Bone marrow (tissue), 2 donors: ENCODE measurements around the gene ZNF148.
"Not testable (repeated sequence)": the region's sequence is repeated elsewhere in the genome, so short reads cannot be mapped to it uniquely, and the experiment has no call there.

Experiments
- DNase-seq, 2 donors: peaks; one replicate each; lab custom pipeline; 2025; lab: John Stamatoyannopoulos, UW

ZNF148 gene, protein sequence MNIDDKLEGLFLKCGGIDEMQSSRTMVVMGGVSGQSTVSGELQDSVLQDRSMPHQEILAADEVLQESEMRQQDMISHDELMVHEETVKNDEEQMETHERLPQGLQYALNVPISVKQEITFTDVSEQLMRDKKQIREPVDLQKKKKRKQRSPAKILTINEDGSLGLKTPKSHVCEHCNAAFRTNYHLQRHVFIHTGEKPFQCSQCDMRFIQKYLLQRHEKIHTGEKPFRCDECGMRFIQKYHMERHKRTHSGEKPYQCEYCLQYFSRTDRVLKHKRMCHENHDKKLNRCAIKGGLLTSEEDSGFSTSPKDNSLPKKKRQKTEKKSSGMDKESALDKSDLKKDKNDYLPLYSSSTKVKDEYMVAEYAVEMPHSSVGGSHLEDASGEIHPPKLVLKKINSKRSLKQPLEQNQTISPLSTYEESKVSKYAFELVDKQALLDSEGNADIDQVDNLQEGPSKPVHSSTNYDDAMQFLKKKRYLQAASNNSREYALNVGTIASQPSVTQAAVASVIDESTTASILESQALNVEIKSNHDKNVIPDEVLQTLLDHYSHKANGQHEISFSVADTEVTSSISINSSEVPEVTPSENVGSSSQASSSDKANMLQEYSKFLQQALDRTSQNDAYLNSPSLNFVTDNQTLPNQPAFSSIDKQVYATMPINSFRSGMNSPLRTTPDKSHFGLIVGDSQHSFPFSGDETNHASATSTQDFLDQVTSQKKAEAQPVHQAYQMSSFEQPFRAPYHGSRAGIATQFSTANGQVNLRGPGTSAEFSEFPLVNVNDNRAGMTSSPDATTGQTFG

DNA sequence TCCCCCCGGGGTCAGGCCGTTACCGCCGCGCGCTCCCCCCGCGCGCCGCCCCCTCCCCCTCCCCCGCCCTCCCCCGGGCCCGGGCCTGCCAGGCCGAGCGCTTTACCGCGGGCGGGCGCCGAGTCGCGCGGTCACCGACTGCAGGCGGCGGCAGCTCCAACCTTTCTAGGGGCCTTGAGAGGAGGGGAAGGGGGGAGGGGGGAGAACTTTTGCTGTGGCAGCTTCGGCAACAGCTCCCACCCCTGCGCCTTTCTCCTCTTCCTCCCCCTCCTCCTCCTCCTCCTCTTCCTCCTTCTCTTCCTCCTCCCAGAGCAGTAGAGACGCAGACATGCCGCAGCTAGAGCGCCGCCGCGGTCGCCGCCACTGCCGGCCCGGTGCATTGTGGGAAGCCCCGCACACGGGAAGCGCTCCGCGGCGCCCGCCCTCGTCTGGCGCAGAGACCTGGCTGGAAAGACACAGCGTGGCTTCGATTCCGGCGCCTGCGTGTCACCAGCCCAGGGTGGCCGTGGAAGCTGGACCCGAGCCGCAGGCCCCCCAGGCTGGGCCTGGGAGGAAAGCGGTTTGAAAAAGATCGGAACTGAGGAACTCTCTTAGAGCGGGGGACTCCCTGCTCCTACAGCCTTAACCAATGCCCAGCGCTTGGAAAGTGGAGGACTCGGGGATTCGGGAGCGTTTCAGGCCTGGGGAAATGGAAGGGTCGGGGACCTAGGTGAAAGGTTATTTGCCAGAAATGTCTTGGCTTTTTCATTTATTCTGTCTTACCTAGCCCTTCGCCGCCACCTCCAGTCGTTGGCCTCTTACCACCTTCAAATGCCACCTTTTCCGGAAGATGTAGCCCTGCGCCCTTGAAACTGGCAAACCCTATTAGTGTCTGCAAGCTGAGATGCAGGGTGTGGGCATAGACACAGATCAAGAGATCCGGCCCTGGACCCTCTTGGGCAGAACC is at the start of gene ZNF148:
TSS of gene ZNF148 (minus strand) at position 330 of the 946 bp plus-strand sequence. CDS start 61,685 bp downstream, outside the sequence.
- peak; percentile 73 to 81 for DNase-seq

DNA sequence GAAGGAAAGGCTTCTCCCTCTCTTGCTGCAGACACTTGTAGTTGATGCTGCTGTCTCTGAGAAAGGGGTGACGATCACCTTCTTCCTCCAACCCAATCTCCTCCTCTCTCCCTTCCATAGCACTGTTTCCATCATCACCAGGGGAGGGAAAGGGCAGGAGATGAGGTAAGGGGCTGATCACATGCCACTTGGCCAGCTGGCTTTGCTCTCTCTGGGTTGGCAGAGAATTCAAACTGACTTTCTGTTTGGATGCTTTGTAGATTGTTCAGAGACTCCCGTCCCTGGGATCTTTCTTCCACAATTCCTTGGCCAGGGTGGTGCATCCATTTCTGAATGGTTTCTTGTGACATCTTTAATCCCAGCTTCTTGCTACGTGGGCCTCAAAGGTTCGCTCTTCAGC is 43.2 kb upstream of the ZNF148 start:
- DNase-seq = no peak

DNA sequence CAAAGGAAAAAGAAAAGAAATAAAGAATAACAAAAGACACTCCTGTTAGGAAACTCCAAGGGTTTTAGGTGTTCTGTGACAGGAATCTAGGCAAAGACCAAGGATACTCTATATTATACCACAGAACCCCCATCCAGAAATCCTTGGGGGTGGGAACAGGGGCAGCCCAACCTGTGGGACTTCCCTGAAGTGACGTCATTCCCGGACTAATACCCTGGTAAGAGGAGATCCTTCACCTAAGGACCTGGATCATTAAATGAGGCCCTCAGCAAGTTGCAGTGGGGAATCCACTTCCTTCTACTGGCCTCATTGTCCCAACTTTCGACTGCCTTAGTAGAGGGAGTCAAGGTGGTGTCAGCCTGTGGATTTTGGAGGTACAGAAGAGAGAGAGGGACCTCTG is 41.1 kb upstream of the ZNF148 start:
- no peak for DNase-seq

DNA sequence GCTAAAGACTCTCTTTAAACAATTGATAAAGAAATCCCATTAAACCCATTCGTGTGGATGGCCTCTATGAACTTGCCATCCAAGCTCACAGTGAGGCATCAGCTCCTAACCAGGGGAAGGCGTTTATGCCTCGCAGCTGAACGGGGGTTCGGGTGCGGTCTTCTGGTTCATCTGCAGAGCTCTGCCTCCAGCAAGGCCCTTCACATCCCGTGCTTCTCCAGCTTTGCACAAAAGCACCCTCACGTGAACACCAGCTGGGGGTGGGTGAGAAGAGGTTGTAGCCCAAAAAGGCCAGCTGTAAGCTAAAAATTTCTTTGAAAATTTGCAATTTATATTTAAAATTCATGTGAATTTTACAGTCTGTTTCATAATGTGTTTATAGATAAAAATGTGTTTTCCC is 39.5 kb upstream of the ZNF148 start:
- DNase-seq = no peak

DNA sequence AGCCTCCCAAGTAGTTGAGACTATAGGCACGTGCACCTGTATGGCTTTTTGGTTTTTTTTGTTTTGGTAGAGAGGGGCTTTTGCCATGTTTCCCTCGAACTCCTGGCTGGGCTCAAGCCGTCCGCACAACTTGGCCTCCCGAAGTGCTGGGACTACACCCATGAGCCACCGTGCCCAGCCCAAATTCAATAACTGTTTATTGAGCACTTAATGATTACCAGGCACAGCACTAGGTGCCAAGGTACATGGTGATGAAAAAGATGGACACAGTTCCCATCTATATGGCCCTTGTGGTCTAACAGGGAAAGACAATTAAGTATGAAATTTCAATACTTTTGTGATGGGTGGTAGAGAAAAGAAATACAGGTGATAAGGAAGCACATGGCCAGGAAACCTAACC is 35.8 kb upstream of the ZNF148 start:
- no peak for DNase-seq

DNA sequence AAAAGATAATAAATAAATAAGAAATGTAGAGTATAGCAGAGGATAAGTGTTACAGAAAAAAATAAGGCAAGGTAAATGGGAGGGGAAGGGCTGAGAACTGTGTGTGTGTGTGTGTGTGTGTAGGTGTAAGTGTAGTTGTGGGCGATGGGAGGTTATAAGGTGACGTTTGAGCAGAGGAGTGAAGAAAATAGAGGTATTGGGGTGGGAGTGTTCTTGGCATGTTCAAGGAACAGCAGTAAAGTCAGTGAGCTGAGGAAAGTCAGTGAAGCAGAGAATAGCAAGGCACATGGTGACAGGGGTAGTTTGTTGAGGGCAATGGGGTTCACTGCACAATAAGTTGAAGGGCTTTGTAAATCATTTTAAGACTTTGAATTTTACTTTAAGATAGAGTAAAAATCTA is 30.9 kb upstream of the ZNF148 start:
- no peak for DNase-seq

DNA sequence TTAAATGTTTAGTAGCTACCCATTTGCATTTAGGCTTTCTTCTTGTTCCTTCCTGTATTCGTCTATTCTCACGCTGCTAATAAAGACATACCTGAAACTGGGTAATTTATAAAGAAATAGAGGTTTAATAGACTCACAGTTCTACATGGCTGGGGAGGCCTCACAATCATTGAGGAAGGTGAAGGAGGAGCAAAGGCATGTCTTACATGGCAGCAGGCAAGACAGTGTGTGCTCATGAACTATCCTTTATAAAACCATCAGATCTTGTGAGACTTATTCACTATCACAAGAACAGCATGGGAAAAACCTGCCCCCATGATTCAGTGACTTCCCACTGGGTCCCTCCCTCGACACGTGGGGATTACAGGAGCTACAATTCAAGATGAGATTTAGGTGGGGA is 30.4 kb upstream of the ZNF148 start:
- not testable (repeated sequence) for DNase-seq

DNA sequence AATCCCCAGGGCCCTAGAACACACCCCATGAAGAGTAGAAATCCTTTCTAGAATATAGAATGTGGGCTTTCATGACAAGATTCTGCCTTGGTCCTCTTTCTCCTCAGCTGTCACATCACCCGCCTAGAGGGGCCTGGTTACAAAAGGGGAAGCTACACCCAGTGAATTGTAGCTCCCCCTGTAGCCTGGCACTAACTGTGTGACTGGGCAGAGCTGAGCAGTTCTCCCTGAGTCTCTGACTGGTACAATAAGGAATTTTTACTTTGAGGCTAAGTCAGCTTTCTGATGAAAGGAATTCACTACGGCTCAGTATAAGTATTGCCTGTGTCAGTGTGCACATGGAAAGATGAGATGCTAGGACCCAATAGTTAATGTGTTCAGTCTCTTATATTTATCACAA is 28.7 kb upstream of the ZNF148 start:
- DNase-seq = peak in 1 of 2 donors; percentile 1

DNA sequence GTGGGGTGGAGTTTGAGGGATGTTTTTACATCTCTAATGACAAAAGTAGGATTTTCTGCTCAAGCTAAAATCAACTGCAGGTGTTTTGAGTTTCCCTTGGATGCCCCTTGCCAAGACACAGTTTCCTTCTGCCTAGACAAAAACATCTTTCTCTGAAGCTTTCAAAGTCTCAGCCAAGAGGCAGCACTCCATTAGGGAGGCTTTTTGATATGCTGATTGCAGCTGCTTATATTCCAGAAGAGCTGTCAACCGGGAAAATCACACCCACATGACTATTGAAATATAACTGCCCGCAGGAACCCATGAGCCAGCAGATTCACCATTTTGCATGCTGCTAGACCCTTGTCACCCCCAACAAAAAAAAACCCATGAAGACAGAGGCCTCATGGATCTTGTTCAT is 27.5 kb upstream of the ZNF148 start:
- no peak for DNase-seq

DNA sequence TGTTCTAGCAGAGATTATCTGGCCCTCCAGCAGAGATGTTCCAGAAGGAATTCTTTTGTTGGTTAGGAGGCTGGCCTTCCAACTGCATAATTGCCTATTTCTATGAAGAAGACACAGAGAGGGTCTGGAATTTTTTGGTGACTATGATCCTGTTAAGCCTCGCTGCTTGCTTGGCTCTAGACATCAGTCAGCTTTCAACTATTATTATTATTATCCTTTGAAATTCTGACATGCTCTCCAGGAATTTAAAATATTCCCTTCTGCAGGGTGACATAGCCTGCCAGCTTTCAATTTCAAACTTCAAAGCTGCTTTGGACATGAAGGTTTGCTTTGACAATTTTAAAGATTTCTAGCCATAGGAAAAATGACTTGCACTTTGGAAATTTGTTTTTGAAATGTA is 26.3 kb upstream of the ZNF148 start:
- no peak for DNase-seq

DNA sequence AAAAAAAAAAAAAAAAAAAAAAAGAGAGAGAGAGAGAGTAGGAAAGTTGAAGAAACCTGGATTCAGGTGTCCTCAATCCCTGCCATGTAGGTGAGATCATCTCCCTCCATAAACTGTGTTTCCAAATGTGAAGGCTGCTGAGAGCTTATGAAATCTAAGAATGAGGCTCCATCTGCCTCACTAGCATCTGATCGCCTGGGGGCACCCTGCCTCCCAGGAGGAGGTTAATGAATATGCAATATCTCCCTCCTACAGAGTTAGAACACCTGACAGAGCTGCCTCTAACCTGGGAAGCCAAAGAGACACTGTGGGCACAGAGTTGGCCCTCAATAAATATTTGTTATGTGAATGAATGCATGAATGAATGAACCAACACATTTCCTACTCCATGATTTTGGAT is 23.8 kb upstream of the ZNF148 start:
- DNase-seq = no peak

DNA sequence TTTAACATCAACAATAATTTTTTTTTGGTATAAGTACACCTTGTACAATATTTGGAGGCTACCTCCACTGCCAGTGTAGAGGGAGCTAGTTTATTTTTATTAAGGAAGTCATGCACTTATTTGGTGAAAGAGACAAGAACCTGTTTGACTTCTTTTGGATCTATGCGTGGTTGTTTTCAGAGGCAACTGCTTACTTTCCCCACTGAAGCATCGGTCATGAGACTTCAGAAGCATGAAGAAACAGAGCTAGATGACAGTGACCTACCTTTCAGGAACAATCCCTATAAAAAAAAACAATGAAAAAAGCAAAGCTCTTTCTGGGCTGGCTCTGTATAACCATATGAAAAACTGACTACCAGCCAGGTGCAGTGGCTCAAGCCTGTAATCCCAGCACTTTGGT is 20.0 kb upstream of the ZNF148 start:
- DNase-seq = no peak

DNA sequence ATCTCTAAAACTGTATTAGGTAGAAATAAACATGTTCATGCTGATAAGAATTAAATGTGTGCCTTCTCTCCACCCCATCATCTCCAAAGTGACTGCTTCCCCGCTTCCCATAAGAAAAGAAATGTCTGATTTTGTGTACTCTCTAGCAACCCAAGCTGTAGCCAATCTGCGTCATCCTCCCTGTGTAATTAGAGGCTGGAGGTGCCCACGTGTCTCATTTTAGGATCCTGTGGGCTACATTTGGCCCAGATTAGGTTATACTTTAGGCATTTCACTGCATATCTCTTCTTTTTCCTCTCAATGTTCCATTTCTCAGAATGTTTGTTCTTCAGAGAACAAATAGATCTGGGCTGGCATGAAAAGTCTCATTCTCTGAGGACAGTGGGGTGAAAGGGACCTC is 19.3 kb upstream of the ZNF148 start:
- no peak for DNase-seq

DNA sequence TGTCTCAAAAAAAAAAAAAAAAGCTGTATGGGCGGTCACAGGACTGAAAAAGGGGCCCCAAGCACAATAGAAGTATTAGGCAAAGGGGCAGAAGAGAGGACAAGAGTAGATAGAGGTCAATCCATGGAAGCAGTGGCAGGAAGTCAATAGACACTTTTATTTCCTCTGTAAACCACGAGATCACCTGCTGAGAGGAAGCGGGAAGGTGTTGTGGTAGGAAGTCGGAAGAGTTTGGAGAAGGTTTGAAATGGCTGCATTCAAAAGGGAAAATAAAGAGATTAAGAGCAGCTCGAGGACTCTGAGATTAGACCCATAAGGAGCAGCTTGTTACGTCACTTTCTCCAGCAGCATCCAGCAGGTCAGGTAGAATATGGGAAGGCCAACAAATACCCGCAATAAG is 14.2 kb upstream of the ZNF148 start:
- DNase-seq = no peak

DNA sequence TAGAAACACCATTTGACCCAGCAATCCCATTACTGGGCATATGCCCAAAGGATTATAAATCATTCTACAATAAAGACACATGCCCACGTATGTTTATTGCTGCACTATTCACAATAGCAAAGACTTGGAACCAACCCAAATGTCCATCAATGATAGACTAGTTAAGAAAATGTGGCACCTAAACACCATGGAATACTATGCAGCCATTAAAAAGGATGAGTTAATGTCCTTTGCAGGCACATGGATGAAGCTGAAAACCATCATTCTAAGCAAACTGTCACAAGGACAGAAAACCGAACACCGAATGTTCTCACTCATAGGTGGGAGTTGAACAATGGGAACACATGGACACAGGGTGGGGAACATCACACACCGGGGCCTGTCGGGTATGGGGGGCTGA is 13.2 kb upstream of the ZNF148 start:
- not testable (repeated sequence) for DNase-seq

DNA sequence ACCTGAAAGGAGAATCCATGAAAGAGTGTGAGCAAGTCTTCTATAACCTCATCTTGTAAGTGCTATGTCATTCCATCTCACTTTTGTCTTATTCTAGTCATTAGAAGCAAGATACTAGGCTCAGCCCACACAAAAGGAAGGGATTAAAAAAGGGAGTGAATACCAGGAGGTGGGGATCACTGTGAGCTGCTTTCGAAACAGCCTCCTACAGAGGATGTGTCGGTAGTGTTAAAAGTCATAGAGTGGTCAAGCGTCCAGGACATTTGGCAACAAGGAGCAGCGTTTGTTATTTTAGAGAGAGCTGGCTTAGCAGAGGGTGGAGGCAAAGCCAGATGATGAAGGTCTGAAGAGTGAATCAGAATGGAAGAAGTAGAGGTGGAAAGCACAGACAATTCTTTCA is 11.7 kb upstream of the ZNF148 start:
- DNase-seq = no peak

DNA sequence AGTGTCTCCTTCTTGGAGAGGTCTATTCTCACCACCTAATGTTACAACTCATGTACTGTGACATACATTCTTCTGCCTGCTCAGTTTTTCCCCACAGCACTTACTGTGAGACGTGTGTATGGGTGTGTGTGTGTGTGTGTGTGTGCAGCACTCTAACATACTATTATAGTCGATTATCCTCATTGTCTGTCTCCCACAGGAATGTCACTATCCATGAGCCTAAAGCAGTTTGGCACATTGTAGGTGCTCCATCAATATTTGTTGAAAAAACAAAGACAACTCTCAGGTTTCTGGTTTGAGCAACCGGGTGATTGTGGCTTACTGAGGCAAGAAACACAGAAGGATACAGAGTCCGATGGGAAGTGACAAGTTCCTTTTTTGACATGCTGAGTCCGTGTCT is 8.6 kb upstream of the ZNF148 start:
- DNase-seq = no peak

DNA sequence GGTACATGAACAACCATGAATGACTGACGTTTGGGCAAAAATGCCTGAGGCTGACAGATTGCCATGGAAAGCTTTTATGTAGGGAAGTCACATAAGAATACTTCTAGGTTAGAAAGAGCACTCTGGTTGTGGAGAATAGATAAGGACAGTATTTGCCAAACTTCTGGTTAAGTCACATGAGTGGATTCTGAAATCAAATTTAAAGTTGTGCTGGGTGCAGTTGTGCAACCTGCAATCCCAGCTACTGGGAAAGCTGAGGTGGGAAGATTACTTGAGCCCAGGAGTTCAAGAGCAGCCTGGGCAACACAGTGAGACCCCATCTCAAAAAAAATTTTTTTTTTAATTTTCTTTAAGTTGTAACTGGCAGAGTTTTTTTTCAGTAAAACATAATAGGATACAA is 7.2 kb upstream of the ZNF148 start:
- DNase-seq = no peak

DNA sequence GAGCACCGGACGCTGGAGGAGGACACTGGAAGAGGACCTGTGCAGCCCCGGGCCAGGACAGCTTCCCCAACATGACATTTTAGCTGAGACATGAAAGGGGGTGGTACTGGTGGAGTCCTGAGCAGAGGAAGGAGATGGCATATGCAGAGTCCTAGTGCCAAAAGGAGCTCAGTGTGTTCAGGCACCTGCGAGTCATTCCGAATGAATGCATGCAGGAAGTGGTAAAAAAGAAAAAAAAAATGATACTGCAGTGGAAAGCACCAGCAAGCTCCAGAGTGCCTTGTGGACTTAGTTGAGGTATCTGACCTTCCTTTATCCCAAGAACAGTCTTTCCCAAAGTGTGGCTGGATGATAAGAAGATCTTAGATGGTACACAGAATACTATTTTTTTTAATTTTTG is 6.6 kb upstream of the ZNF148 start:
- no peak for DNase-seq

DNA sequence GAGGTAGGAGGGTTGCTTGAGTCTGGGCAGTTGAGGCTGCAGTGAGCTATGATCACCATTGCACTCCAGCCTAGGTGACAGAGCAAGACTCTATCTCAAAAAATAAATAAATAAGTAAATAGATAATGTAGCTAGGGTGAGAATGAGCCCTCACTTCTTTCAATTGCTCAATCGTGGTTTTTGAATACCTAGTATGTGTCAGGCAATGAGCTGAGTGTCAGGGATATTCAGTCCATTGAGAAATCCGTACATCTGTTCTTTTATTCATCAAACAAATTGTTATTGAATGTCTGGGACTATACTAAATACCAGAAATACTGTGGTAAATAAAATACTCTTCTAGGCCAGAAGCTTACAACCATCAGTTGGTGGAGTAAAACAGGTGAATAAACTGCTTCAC is 6.2 kb upstream of the ZNF148 start:
- no peak for DNase-seq

DNA sequence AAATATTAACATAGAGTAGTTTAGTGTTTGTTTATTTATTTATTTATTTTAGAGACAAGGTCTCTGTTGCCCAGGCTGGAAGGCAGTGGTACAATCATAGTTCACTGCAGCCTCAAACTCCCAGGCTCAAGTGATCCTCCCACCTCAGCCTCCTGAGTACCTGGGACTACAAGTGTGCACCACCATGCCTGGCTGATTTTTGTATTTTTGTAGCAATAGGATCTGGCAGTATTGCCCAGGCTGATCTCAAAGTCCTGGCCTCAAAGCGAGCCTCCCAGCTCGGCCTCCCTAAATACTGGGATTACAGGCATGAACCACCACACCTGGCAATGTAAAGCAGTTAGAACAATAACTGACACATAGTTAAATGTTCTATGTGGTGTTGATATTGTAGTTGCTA is 4.4 kb upstream of the ZNF148 start:
- DNase-seq = no peak

DNA sequence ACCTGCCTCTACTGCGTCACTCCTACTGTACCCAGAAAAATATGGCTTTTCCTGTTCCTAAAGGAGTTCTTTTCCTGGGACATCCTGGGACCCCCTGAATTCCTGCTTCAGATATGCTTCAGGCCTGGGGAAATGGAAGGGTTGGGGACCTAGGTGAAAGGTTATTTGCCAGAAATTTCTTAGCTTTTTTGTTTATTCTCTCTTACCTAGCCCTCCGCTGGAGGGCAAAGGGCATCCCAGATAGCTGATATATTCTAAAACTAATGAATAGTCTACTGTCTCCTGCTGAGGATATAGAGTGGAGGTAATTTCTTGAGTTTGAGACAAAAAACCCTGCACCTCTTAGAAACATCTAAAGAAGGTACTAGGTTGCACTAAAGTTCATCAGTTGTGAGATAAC is 3.6 kb upstream of the ZNF148 start:
- no peak for DNase-seq
